ENCODE data around the gene HNRNPL.
"Not testable (repeated sequence)": the region's sequence is repeated elsewhere in the genome, so short reads cannot be mapped to it uniquely, and the experiment has no call there.

The HNRNPL gene

DNA sequence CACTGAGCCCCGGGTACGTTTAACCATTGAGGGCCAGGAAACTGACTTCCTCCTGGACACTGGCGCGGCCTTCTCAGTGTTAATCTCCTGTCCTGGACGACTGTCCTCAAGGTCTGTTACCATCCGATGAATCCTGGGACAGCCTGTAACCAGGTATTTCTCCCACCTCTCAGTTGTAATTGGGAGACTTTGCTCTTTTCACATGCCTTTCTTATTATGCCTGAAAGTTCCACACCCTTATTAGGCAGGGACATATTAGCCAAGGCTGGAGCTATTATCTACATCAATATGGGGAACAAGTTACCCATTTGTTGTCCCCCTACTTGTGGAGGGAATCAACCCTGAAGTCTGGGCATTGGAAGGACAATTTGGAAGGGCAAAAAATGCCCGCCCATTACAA is 23.9 kb downstream of the HNRNPL start:
- not testable (repeated sequence) for DNase-seq

GRCh38 chr19:38821230-38821825 is 28.5 kb downstream of the HNRNPL start:
- not testable (repeated sequence) for DNase-seq

DNA sequence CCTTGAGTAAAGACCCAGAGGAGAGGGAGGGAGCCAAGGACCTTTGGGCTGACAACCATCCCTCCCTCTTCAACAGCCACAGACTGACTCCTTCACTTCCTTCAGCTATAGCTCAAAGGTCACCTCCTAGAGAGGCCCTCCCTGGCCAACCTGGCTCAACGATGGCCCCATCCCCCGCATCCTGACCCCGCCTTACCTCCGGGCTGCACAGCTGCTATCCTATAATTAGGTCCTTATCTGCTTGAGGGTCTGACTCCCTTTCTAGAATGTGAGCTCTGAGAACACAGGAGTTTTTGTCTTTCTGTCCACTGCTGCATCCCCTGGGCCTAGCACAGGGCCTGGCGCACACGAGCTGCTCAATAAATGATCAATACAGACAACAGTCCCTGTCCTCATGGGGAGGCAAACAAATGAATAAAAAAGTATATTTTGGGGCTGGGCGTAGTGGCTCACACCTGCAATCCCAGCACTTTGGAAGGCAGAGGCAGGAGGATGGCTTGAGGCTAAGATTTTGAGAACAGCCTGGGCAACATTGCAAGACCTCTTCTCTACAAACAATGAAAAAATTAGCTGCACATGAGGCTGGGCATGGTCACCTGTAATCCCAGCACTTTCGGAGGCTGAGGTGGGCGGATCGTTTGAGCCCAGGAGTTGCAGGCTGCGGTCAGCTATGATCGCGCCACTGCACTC is 30.4 kb downstream of the HNRNPL start:
- no peak for DNase-seq

- no peak for DNase-seq
Observed at GRCh38 chr19:38817081-38817480, 32.7 kb downstream of the HNRNPL start.

DNA sequence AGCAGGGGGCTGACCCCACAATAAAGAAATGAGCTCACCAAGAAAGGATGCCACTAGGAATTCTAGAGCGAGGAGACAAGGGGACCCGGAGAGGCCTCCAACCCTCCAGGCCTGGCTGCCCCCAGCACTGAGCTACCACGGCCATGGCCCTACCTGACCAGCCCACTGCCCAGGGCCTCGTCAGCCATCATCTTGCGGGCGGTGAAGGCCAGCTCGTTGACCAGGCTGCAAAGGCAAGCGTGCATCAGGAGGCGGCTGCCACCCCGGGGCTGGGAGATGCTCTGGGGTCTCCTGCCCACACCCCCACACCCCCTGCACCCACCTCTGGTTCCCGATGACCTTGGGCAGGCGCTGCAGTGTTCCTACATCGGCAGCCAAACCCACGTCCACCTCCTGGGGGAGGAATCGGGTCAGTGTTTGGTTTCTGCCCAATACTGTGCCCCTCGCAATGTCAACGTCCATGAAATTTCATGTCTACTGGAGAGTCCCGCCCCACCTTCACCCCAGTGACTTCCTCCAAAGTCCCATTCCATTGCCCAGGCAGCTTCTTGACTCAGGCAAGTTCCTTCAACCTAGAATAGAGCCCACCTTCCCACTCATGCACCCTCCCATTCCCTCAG is 33.5 kb downstream of the HNRNPL start:
- DNase-seq: no peak

GRCh38 chr19:38815059-38816001 is 34.5 kb downstream of the HNRNPL start:
- no peak for DNase-seq

DNA sequence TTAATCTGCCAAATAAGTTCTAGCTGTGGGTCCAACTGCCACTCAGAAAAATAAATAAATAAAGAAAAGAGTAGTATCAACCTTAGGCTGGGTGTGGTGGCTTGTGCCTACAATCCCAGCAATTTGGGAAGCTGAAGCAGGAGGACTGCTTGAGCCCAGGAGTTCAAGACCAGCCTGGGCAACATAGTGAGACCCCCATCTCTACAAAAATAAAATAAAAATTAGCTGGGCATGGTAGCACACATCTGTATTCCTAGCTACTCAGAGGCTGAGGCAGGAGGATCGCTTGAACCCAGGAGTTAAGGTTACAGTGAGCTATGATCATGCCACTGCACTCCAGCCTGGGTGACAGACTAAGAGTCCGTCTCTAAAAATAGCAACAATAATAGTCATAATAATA is 35.9 kb downstream of the HNRNPL start:
- not testable (repeated sequence) for DNase-seq

DNA sequence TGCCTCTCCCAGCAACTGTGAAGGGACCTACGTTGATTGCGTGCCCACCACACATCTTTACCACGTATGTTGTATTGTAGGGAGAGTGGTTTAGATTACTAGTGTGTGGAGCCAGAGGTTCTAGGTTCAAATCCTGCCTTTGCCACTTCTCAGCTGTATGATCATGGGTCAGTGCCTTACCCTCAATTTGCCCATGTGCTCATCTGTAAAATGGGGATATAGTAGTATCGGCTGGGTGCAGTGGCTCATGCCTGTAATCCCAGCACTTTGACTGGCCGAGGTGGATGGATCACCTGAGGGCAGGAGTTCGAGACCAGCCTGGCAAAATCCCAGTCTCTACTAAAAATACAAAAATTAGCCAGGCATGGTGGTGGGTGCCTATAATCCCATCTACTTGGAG is 36.5 kb downstream of the HNRNPL start:
- DNase-seq: no peak

GRCh38 chr19:38812841-38813320 is 36.9 kb downstream of the HNRNPL start, which contains the start of gene LGALS4:
TSS of gene LGALS4 (minus strand) at chr19:38812945. CDS start at chr19:38812886, 59 bp downstream.
- DNase-seq: no peak

GRCh38 chr19:38812009-38812840 is 37.6 kb downstream of the HNRNPL start:
- no peak for DNase-seq

- no peak for DNase-seq
Observed at GRCh38 chr19:38809592-38810252, 40.1 kb downstream of the HNRNPL start.

DNA sequence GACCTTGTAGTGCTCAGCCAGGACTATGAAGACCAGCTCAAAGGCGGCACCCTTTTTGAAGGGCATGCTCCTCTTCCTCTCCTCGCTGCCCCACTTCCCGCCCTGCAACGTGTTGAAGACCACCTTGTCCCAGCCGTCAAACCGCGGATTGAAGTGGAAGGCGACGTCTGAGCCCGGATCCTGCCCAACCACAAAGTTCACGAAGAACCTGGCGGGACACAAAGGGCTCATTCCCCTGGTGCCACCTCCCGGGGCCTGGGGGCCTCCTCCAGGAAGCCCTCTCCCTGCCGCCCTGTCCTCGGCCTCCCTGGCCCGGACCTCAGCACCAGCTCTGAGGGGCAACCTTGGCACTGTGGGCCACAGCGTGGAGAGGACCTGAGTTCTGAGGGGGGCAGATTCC is 41.0 kb downstream of the HNRNPL start:
- no peak for DNase-seq

DNA sequence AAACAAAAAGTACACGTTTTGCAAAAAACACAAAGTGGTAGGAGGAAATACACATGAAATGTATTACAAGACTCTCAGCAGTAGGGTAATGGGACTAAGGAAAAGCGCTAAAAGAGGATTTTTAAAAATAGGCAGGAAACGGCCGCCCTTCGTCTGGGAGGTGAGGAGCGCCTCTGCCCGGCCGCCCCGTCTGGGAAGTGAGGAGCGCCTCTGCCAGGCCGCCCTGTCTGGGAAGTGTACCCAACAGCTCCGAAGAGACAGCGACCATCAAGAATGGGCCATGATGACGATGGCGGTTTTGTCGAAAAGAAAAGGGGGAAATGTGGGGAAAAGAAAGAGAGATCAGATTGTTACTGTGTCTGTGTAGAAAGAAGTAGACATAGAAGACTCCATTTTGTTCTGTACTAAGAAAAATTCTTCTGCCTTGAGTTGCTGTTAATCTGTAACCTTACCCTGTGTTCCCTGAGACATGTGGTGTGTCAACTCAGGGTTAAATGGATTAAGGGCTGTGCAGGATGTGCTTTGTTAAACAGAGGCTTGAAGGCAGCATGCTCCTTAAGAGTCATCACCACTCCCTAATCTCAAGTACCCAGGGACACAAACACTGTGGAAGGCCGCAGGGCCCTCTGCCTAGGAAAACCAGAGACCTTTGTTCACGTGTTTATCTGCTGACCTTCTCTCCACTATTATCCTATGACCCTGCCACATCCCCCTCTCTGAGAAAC is 42.2 kb downstream of the HNRNPL start:
- not testable (repeated sequence) for DNase-seq

DNA sequence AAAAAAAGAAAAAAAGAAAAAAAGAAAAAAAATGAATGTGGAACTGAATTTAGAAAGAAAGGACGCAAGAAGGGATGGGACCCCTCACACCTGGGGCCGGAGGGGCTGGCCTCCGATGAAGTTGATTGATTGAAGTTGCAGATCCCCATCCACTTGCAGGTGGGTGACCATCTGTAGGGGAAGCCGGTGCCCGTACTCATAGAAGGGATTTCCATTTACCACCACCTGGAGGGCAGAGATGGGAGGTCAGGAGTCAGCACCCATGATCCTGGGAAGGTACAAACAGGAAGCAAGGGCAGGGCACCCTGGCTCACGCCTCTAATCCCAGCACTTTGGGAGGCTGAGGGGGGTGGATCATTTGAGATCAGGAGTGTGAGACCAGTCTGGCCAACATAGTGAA is 43.4 kb downstream of the HNRNPL start:
- DNase-seq: no peak

DNA sequence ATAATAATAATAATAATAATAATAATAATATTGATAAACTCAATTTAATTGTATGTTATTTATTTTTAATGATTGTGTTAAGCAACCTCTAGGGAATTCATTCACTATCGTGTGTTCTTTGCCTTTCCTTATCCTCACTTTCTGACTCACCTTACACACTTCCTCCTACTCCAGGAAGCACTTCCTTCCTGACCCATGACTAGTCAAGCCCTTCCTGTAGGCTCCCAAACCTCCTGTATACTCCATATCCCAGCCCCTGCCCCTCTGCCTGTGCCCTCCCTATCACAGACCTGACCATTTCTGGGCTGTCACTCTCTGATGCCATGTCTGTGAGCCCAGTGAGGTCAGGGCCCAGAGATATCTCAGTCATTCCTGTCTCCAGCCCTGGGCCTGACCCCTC is 44.6 kb downstream of the HNRNPL start:
- no peak for DNase-seq

DNA sequence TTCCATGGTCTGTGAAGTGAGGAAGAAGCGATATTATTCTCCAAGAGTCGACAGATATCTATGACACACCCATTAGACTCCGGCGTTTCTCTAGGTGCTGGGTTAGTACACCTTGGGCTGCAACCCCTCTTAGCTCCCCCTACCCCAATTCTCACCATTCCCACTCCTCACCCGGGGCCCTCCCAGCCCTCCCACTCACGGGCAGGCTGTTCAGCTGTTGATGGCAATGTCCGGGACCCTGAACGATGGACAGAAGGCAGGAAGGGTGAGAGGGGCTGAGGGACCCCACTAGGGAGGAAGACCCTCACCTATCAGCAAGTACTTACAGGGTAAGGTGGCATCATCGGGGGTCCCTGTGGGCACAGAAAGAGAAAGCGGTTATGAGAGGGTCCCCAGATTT is 46.2 kb downstream of the HNRNPL start:
- no peak for DNase-seq

DNA sequence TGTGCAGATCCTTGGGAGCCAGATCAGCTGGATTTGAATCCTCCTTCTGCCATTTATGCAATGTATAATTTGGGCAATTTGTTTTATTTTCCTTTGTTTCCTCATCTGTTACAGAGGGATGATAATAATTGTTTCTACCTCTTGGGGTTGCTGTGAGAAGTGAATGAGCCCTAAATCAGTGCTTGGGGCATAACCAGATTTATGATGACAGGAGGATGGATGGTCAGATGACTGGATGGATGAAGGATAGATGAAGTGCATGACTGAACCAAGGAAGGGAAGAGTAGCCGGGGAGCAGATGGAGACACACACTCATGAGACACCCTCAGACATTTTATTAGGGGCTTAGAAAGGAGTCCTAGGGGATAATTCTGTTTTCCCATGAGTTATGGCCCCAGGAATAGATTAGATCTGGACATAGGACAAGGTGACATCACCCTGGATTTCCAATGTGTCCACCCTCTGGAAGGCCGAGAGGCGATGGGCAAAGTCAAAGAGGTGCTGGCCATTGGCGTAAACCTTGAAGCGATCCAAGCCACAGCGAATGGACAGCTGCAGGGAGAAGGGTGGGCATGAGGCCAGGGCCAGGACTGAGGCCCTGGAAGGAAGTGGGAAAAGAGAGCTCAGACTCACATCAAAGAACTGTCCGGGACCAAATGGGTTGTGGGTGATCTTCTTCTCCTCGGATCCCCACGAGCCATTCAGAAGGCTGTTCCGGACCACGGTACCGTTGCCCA is 48.3 kb downstream of the HNRNPL start:
- DNase-seq: no peak

DNA sequence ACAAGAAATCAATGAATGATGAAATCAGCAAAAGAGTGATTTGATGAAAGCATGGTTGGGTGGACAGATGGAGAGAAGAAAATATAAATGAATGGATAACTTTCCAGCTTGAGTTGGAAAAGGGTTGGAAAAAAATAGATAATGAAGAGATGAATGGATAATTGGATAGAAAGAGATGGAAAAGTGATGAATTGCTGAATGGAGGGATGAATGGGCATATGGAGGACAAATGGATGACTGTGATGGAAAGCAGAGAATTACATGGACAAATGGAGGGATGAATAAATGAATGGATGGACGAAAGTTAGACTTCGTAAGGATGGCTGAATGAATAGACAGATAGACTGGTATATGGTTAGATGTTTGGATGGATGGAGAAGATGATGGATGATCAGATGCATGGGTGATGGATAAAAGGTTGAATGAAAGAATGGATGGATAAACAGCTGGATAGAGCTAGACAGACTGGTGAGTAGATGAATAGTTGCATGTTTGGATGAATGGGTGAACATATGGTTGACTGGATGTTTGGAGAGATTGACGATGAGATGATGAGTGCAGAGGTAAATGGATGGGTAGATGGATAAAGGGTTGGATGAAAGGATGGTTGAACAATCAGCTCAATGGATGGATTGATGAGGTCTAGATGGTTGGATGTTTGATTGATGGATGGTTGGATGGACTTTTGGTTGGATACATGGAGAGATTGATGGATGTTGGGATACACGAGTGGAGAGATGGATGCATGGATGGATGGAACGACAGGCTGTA is 49.0 kb downstream of the HNRNPL start:
- no peak for DNase-seq

GRCh38 chr19:38799104-38799503 is 50.7 kb downstream of the HNRNPL start:
- no peak for DNase-seq
